DOHH2 (cell line): ENCODE data around the gene ELAVL2.

ENCODE experiments used
- H3F3A ChIP-seq: fragments of 200-600 bp; sonication (generic), shearing (Covaris generic); 2 replicates; pipeline ENCODE4 v1.6.0; 2016; ENCODE audit warnings: antibody characterized with exemption, mild to moderate bottlenecking; ENCODE audit not compliant: control insufficient read depth, insufficient read depth
- H3K27ac ChIP-seq: fragments of 200-600 bp; sonication (generic); 2 replicates; pipeline ENCODE4 v1.5.1; 2014; ENCODE audit warnings: low read depth, mild to moderate bottlenecking, low read length, moderate library complexity
- H3K27me3 ChIP-seq: fragments of 200-600 bp; sonication (generic); 2 replicates; pipeline ENCODE4 v1.6.1; 2014; ENCODE audit warnings: mild to moderate bottlenecking, low read length, mixed read lengths; ENCODE audit not compliant: control insufficient read depth
- H3K36me3 ChIP-seq: fragments of 200-600 bp; sonication (generic); 2 replicates; pipeline ENCODE4 v1.6.1; 2014; ENCODE audit warnings: mild to moderate bottlenecking, low read length, moderate library complexity, mixed read lengths; ENCODE audit not compliant: control insufficient read depth
- H3K4me1 ChIP-seq: fragments of 200-600 bp; sonication (generic); 2 replicates; pipeline ENCODE4 v1.6.1; 2014; ENCODE audit warnings: mild to moderate bottlenecking, low read length, mixed read lengths; ENCODE audit not compliant: control insufficient read depth
- H3K4me2 ChIP-seq: fragments of 200-600 bp; sonication (generic); 2 replicates; pipeline ENCODE4 v1.6.0; 2014; ENCODE audit warnings: mild to moderate bottlenecking, low read length, moderate library complexity
- H3K4me3 ChIP-seq: fragments of 200-600 bp; sonication (generic); 2 replicates; pipeline ENCODE4 v1.5.1; 2014; ENCODE audit warnings: mild to moderate bottlenecking, low read length, mixed read lengths
- H3K79me2 ChIP-seq: fragments of 200-600 bp; sonication (generic); 2 replicates; pipeline ENCODE4 v1.6.1; 2014; ENCODE audit warnings: mild to moderate bottlenecking, low read length, mixed read lengths; ENCODE audit not compliant: control insufficient read depth
- H3K9me2 ChIP-seq: fragments of 200-600 bp; sonication (generic); replicated peaks from 2 replicates; pipeline ENCODE4 v1.6.1; 2014; ENCODE audit warnings: mild to moderate bottlenecking, low read length, mixed read lengths; ENCODE audit not compliant: control insufficient read depth
- H3K9me3 ChIP-seq: fragments of 200-600 bp; sonication (generic); 2 replicates; pipeline ENCODE4 v1.6.1; 2014; ENCODE audit warnings: antibody characterized with exemption, low read length, mixed read lengths; ENCODE audit not compliant: control insufficient read depth, insufficient read depth
- H4K20me1 ChIP-seq: fragments of 200-600 bp; sonication (generic); 2 replicates; pipeline ENCODE4 v1.6.0; 2014; ENCODE audit warnings: low read depth, mild to moderate bottlenecking, antibody characterized with exemption, low read length, moderate library complexity; ENCODE audit not compliant: control insufficient read depth, insufficient read depth
- CTCF ChIP-seq: fragments of 200-600 bp; sonication (generic); IDR thresholded peaks from one replicate; pipeline ENCODE4 v1.5.1; 2014; ENCODE audit warnings: antibody characterized with exemption, mild to moderate bottlenecking, low read depth, low read length; ENCODE audit not compliant: poor library complexity, severe bottlenecking
- EZH2phosphoT487 ChIP-seq: fragments of 200-600 bp; sonication (generic); IDR thresholded peaks from 2 replicates; pipeline ENCODE4 v1.6.1; 2017; ENCODE audit warnings: borderline replicate concordance, mild to moderate bottlenecking, antibody characterized with exemption, low read length, moderate library complexity, mixed read lengths

Gene ELAVL2

GRCh38 chr9:23769307-23769935 lies 56.6 kb downstream of the ELAVL2 start:
- Histone ChIP-seq H3K36me3 (no peaks in the 10 kb centered on the region), H3F3A (no peaks in the 10 kb centered on the region), H3K4me2 (no peak overlapping the region), H3K27ac (no peak overlapping the region), H4K20me1 (no peaks in the 10 kb centered on the region), H3K9me2 (no peaks in the 10 kb centered on the region), H3K79me2 (no peaks in the 10 kb centered on the region), H3K4me3 (no peak overlapping the region), H3K27me3 (no peaks in the 10 kb centered on the region), H3K4me1 (no peaks in the 10 kb centered on the region), H3K9me3 (no peaks in the 10 kb centered on the region)
- TF ChIP-seq CTCF (no peak), EZH2phosphoT487 (no peak)

GRCh38 chr9:23768861-23769260 lies 57.2 kb downstream of the ELAVL2 start:
- H4K20me1 ChIP-seq, result no peaks in the 10 kb centered on the region
- no peaks in the 10 kb centered on the region for H3K36me3 ChIP-seq
- no peaks in the 10 kb centered on the region for H3K9me3 ChIP-seq
- H3F3A ChIP-seq, result no peaks in the 10 kb centered on the region
- TF ChIP-seq CTCF (no peak), EZH2phosphoT487 (no peak)
- H3K4me3 ChIP-seq, result no peak overlapping the region
- no peak overlapping the region for H3K27ac ChIP-seq
- H3K4me1 ChIP-seq, result no peaks in the 10 kb centered on the region
- no peaks in the 10 kb centered on the region for H3K9me2 ChIP-seq
- no peak overlapping the region for H3K4me2 ChIP-seq
- no peaks in the 10 kb centered on the region for H3K79me2 ChIP-seq
- no peaks in the 10 kb centered on the region for H3K27me3 ChIP-seq

- no peaks in the 10 kb centered on the region; the same call in 1 of the 2 replicates for H3K9me3 ChIP-seq
- H3K4me2 ChIP-seq, result no peak overlapping the region
- H3K27me3 ChIP-seq, result no peaks in the 10 kb centered on the region
- no peaks in the 10 kb centered on the region for H3K79me2 ChIP-seq
- H3K36me3 ChIP-seq, result no peaks in the 10 kb centered on the region
- no peaks in the 10 kb centered on the region for H4K20me1 ChIP-seq
- no peaks in the 10 kb centered on the region for H3F3A ChIP-seq
- H3K4me1 ChIP-seq, result no peaks in the 10 kb centered on the region
- TF ChIP-seq EZH2phosphoT487 (no peak), CTCF (no peak)
- no peak overlapping the region for H3K4me3 ChIP-seq
- H3K27ac ChIP-seq, result no peak overlapping the region
- no peaks in the 10 kb centered on the region for H3K9me2 ChIP-seq
Measured at GRCh38 chr9:23766613-23767012, 59.4 kb downstream of the ELAVL2 start.
